Progenitor cell of endocrine pancreas (in vitro differentiated cells): ENCODE data around the gene EXOG. TPM values are rescaled to one million over a fixed set of nuclear protein-coding genes. Genes with fewer than 3 reads are reported as not detected.

Source experiments
- DNase-seq: peaks from one replicate; pipeline ENCODE4 v3.0.0; 2021; ENCODE audit warnings: low spot score; ENCODE audit not compliant: unreplicated experiment
- H3K27ac Mint-ChIP-seq: 2 replicates; pipeline ENCODE4 v1.8.0; 2021; ENCODE audit warnings: mild to moderate bottlenecking, moderate library complexity, mixed read lengths
- H3K27me3 Mint-ChIP-seq: 2 replicates; pipeline ENCODE4 v1.8.0; 2021; ENCODE audit warnings: mixed read lengths
- H3K36me3 Mint-ChIP-seq: 2 replicates; pipeline ENCODE4 v1.8.0; 2022; ENCODE audit warnings: mixed read lengths; ENCODE audit not compliant: insufficient read depth
- H3K4me1 Mint-ChIP-seq: 2 replicates; pipeline ENCODE4 v1.8.0; 2021; ENCODE audit warnings: low read depth, mixed read lengths
- H3K4me3 Mint-ChIP-seq: 2 replicates; pipeline ENCODE4 v1.8.0; 2021; ENCODE audit warnings: low read depth, mild to moderate bottlenecking, moderate library complexity, mixed read lengths
- H3K9me3 Mint-ChIP-seq: 2 replicates; pipeline ENCODE4 v1.8.0; 2021; ENCODE audit warnings: low read depth, mixed read lengths
- CTCF ChIP-seq: fragments of 200-600 bp; sonication (generic); IDR thresholded peaks from one replicate; pipeline ENCODE4 v1.5.0; 2021; ENCODE audit warnings: antibody characterized with exemption, mild to moderate bottlenecking; ENCODE audit not compliant: unreplicated experiment
- total RNA-seq: library from RNA; stranded (reverse); gene quantifications from 2 replicates; pipeline ENCODE4 v1.2.1, GENCODE V29; 2021

EXOG gene
- total RNA-seq, 1 donor from 2014 or later: 15.2 TPM

GRCh38 chr3:38543586-38543985, 47.4 kb downstream of the EXOG start:
- TF ChIP-seq CTCF: no peak
- no peaks in the 10 kb centered on the region for H3K27me3 Mint-ChIP-seq
- H3K4me1 Mint-ChIP-seq: peaks cover 32% of the 10 kb centered on the region
- no peaks in the 10 kb centered on the region for H3K36me3 Mint-ChIP-seq
- no peak for DNase-seq
- H3K9me3 Mint-ChIP-seq: no peaks in the 10 kb centered on the region
- no peak overlapping the region for H3K4me3 Mint-ChIP-seq
- peak overlapping the region; percentile 74 for H3K27ac Mint-ChIP-seq

GRCh38 chr3:38544926-38545325, 48.8 kb downstream of the EXOG start:
- Mint-ChIP-seq H3K4me3 (no peak overlapping the region), H3K27ac (no peak overlapping the region), H3K9me3 (no peaks in the 10 kb centered on the region), H3K4me1 (peaks cover 32% of the 10 kb centered on the region), H3K36me3 (no peaks in the 10 kb centered on the region), H3K27me3 (no peaks in the 10 kb centered on the region)
- DNase-seq: no peak
- TF ChIP-seq CTCF: no peak

GRCh38 chr3:38545550-38545949, 49.4 kb downstream of the EXOG start:
- DNase-seq: no peak
- Mint-ChIP-seq H3K9me3 (no peaks in the 10 kb centered on the region), H3K4me3 (no peak overlapping the region), H3K36me3 (peaks cover 2% of the 10 kb centered on the region), H3K4me1 (peaks cover 32% of the 10 kb centered on the region), H3K27ac (no peak overlapping the region), H3K27me3 (no peaks in the 10 kb centered on the region)
- TF ChIP-seq CTCF: no peak

- H3K27me3 Mint-ChIP-seq: no peaks in the 10 kb centered on the region
- H3K4me1 Mint-ChIP-seq: peaks cover 32% of the 10 kb centered on the region
- no peak for TF ChIP-seq CTCF
- H3K9me3 Mint-ChIP-seq: no peaks in the 10 kb centered on the region
- no peak for DNase-seq
- H3K36me3 Mint-ChIP-seq: peaks cover 2% of the 10 kb centered on the region
- H3K4me3 Mint-ChIP-seq: no peak overlapping the region
- no peak overlapping the region for H3K27ac Mint-ChIP-seq
Observed at GRCh38 chr3:38545983-38546382, 49.8 kb downstream of the EXOG start.

GRCh38 chr3:38548154-38548931, 52.2 kb downstream of the EXOG start:
- peaks cover 5% of the 10 kb centered on the region for H3K36me3 Mint-ChIP-seq
- H3K4me3 Mint-ChIP-seq: no peak overlapping the region
- no peaks in the 10 kb centered on the region for H3K9me3 Mint-ChIP-seq
- H3K27ac Mint-ChIP-seq: no peak overlapping the region
- DNase-seq: no peak
- TF ChIP-seq CTCF: no peak
- no peaks in the 10 kb centered on the region for H3K27me3 Mint-ChIP-seq
- H3K4me1 Mint-ChIP-seq: peaks cover 16% of the 10 kb centered on the region
